GM21526 (cell line): ENCODE results near the gene ANKS1B.

Experiments used
- ATAC-seq: cut with Tn5 transposase; IDR thresholded peaks from one replicate; pipeline ENCODE4 v1.9.1; 2021; ENCODE audit warnings: moderate library complexity; ENCODE audit not compliant: unreplicated experiment, low FRiP score

Gene ANKS1B

DNA sequence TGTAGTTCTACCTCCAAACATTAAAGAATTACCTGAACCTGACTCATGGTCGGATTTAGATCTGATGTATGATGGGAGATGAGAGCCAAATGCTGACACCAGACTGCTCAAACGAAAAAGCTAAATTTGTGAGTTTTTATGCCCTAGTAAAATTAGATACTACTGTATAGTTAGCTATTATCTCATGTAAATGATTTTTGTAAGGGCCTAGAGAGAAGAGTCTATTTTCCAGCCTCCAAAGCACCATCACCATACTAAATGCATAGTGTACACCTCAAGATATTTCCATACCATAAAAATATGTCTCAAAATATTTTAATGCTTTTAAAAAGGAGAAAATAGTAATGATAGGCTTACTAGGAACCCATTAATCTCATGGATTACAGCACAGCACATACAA, 18.3 kb downstream of the ANKS1B start:
- ATAC-seq: no peak

DNA sequence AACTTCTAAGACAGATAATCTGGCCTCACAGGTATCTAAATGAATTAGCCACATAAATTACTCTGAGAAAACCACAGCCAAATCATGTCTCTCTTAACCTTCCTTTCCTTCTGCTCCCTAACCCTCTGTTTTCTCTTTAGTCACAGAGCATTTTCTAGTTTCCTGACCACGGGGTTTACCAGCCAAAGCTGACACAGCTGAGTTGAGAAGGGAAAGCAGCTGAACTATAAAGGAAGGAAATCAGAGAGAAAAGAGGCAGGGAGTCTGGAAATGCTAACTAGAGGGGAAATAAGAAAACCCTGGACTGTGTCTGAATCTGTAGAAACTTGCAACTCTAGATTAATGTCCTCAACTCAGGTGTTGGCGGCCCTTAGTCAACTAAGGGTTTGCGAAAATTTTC, 24.4 kb downstream of the ANKS1B start:
- no peak for ATAC-seq

DNA sequence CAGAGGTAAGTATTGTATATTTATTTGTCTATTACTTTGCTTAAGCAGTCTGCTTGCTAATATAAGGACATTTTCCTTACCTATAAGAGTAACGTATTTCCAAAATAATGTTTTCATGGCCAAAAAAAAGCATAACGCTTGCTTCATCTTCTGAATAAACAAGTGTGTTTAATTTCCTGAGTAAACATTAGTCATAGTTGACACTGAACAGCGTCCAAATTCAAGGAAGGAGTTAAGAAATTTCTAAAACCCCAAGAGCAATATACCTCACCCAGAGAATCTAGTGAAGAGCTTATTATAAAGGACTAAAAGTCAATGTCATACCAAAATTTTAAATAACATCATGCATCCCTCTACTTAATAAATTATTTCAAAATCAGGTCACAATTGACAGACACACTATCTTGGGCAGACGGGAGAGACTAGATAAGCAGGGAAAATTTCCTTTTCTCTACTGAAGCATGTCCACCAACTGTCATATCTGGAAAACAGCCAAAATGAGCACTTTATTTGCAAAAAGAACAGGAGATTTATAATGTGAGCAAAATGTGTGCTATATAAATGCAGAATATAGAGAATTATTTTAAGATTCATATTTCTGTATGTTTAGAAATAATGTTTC, 25.1 kb downstream of the ANKS1B start:
- ATAC-seq: no peak

DNA sequence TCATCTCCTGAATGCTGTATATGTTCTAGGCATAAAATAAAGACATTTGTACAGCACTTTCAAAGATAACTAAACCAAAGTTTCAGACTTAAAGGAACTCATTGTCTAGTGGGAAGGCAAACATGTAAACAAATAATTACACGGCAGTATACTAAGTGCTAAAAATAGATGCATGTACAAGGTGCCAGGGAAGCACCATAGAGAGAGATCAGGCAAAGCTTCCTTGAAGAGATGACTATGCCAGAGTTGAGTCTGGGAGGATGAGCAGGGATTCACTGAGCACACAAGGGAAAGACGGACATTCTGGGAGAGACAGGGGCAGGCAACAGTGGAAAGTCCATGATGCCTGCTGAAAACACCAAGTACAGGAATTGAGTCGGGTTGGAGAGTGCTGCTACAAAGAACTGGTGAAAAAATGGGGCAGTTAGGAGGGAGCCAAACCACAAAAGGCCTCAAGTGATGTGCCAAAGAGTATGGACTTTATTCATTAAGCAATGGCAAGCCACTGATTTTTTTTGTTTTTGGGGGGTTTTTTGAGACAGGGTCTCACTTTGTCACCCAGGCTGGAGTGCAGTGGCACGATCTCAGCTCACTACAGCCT, 26.8 kb downstream of the ANKS1B start:
- no peak for ATAC-seq

DNA sequence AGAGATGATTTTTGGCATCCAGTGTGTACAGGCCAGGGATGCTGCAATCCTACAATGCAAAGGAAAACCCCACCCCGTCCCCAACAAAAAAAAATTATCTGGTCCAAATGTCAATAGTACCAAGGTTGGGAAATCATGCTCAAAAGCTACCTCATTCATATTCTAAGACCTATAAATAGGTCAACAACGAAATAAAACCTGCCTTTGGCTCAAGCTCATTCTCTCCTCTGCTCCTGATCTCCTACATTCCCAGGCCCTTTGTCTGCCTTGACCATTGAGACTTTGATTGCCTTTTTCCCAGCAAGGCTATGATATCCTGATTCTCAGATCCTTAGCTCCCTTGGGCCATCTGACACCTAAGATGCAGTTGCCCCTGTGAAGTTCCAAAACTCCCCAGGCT, 30.0 kb downstream of the ANKS1B start:
- ATAC-seq: no peak

DNA sequence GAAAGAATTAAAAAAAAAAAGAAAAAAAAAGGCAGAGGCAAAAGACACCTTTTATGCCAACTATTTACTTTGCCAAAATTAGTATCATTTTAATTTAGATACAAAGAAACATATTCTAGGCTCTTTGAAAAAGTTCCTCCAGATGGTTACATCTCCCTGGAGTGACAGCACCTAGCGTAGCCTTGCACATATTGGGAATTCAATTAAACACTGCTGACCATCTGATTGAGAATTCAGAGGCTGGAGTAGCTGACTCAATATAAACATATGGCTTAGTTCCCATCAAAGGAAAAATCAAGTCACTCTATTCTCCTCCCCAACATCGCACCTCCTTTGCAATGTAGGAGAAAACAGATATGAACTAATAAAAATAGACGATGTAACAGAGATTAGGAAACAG, 36.4 kb downstream of the ANKS1B start:
- ATAC-seq: no peak

DNA sequence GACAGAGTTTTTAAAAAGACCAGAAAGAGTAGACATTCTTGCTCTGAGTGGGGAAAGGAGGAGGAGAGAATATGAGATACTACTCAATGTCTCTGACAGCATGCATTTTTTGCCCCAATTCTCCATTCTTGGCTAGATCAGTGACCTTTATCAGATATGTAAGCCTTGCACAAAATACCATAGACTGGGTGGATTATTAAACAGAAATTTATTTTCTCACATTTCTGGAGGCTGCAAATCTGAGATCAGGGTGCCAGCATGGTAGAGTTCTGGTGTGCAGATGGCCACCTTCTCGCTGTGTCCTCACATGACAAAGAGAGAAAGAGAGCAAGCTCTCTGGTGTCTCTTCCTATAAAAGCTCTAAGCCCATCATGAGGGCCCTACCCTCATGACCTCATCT, 38.6 kb downstream of the ANKS1B start:
- no peak for ATAC-seq

DNA sequence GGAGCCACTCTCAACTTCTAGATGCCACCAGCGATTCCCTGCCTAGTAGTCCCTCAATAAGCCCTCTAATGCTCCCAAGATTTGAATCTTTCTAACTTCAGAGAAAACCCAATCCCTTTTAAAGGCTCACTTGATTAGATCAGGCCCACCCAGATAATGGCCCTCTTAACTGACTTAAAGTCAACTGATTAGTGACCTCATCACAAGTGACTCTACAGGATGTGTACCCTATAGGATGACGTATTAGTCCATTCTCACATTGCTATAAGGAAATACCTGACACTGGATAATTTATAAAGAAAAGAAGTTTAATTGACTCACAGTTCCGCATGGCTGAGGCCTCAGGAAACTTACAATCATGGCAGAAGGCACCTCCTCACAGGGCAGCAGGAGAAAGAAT, 49.1 kb downstream of the ANKS1B start:
- no peak for ATAC-seq

DNA sequence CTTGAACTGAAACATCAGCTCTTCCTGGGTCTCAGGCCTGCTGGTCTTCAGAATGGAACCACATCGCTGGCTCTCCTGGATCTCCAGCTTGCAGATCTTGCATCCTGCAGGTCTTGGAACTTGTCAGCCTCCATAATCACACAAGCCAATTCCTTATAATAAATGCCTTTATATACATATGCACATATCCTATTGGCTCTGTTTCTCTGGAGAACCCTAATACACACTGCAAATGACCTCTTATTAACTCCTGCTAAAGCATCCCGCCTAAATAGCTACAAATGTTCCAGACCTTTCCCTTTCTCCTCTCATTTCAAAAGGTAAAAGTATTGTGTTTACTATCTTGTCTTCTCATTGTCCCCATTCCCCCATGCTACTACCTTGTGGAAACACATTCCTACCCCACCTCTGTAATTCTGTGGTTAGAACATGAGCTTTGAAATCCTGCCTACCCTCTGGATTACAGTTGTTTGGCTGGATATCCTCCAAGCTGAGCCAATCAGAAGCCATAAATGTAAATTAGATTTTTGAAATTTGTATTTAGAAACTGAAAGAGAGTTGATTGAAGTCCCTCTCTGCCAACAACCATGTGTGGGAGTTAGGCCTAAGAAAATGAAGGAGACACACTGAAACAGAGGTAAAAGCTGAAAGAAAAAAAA, 58.1 kb downstream of the ANKS1B start:
- ATAC-seq: no peak

DNA sequence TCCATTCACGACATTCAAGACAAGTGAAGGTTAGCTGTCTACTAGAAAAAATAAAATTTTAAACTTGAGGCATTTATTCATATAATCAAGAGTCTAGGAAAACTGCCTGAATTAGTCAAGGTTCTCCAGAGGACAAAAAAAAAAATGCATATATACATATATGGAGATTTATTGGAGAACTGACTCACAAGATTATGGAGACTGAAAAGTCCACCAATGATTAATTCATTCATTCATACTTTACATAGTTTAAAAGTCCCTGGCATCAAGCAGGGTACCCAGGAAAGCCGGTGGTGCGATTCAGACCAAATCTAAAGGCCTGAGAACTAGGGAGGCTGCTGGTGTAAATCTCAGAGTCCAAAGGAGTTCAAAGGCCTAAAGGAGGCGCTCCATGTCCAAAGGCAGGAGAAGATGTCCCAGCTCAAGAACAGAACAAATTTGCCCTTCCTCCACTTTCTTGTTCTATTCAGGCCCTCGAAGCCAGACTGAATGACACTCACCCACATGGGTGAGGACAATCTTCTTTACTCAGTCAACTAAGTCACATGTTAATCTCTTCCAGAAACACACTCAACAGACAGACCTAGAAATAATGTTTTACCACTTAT, 64.3 kb downstream of the ANKS1B start:
- no peak for ATAC-seq

DNA sequence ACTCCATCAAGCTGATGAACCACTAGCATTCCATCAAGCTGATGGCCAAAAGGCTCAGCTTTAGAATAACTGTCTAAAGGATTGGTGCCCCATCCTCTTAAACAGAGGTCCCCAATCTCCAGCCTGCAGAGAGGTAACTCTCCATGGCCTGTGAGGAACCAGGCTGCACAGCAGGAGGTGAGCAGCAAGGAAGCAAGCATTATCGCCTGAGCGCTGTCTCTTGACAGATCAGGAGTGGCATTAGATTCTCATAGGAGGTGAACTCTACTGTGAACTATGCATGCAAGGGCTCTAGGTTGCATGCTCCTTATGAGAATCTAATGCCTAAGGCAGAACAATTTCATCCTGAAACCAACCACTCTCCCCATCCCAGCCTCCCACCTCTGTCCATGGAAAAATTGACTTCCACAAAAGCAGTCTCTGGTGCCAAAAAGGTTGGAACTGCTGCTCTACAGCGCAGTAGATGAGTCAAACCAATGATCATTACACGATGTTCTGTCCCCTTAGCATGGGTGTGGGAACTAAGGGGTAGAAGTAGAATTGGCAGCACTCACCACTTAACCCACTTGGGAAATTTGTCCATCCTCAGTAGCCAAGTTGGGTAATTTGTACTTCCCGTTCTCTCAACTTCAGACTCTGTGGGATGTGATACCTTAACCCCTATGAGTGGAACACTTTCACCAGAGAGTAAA, 66.9 kb downstream of the ANKS1B start:
- no peak for ATAC-seq

DNA sequence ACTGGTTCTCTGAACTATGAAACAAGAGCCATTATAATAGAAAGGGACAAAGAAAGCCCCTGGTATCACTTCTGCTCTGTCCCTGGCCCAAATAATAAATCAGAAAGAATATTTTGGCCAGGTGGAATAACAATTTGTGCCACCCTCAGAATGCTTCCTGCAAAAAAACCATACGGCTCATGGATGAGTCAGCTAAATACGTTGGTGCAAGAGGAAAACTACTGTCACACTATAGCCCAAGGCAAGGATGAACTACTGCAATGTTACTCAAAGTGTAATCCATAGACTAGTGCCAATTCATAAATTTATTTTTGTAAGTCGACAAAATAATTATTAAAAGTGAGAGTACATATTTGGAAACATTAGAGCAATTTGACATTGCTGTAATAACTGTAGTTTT, 68.2 kb downstream of the ANKS1B start:
- no peak for ATAC-seq

DNA sequence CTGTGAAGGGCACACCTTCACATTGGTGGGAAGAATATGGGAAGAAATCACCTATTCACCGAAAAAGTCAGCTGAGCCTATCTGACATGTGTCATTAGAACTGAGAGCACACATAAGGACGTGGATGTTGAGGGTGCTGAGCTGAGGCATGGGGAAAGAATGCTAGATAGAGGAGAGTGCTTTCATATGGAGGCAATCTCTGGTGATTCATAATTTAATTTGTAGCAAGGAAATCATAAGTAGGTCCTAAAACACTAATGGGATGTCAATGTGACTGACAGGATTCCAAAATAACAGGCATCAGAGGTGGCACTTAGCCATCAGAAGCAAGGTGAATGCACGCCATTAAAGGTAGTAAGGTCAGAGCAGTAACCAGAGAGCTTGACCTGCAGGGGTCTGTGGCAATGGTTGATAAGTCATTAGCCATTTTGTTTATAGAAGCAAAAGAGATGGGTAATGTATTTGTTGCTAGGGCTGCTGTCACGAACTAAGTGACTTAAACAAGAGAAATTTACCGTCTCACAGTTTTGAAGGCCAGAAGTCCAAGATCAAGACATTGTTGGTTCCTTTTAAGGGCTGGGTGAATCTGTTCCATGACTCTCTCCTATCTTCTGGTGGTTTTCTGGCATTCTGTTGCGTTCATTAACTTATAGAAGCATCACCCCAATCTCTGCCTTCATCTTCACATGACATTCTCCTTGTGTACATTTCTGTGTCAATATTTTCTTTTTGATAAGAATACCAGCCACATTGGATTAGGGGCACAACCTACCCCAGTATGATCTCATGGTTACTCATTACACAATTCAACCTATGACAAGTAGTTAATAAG, 69.3 kb downstream of the ANKS1B start:
- ATAC-seq: no peak

DNA sequence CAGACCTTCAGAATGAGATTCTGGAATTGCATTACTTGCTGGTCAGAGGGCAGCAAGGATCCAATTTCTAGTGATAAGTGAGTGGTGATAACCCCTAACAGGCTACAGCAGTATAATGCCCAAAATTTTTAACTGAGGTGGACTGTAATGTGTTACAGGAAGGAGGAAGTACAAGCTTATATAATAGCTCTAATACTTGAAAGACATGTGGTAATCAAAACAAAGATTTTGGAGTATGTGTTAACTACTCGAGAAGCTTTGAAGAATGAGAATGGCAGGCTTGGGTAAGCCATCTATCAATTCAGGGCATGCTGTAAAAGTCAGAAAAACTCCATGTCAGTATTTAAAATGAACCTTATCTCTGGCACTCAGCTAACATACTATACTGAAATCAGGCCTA, 70.5 kb downstream of the ANKS1B start:
- no peak for ATAC-seq

DNA sequence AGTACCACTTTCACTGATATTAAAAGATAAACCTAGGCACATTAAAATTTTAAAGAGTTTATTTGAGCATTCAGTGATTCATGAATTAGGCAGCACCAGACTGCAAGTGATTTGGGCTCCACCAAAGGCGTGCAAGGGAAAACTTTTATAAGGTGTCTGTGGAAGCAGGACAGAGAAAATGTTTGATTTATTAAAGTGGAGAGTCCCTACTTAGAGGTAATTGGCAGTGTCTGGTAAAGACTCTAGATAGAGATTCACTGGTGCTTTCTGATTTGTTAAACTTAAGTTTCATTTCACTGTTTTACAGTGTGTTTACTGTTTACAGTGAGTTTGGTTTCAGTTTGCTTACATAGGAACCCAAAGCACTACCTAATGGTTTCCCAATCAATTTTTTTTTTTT, 72.8 kb downstream of the ANKS1B start:
- ATAC-seq: peak; percentile 97

DNA sequence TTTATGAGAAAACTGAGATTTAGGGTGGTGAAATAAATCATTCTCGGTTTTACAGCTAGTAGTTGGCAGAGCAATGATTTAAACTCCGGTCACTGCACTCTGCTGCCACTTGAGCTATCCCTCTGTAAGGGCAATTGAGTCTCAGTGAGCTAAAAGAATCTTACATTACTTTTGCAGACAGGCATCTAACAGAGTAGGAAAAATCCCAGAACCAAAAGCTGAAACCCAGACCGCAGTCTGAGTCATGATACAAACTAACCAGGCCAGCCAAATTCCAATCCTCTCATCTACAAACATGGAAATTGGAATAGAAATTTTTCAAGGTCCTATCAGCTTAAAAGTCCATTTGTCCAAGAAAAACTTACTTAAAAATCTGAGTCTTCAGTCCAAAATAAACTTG, 73.7 kb downstream of the ANKS1B start:
- ATAC-seq: no peak

DNA sequence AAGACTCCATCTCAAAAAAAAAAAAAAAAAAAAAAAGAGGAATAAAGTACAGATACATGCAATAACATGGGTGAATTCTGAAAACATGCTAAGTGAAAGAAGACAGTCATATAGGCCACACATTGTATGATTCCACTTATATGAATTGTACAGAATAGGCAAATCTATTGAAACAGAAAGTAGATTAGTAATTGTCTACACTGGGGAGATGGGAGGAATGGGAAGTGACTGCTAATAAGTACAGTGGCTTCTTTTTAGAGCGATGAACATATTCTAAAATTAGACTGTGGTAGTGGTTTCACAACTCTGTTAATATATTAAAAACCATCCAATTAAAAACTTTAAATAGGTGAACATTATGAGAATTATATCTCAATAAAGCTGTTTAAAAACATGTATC, 74.4 kb downstream of the ANKS1B start:
- ATAC-seq: peak; percentile 48

DNA sequence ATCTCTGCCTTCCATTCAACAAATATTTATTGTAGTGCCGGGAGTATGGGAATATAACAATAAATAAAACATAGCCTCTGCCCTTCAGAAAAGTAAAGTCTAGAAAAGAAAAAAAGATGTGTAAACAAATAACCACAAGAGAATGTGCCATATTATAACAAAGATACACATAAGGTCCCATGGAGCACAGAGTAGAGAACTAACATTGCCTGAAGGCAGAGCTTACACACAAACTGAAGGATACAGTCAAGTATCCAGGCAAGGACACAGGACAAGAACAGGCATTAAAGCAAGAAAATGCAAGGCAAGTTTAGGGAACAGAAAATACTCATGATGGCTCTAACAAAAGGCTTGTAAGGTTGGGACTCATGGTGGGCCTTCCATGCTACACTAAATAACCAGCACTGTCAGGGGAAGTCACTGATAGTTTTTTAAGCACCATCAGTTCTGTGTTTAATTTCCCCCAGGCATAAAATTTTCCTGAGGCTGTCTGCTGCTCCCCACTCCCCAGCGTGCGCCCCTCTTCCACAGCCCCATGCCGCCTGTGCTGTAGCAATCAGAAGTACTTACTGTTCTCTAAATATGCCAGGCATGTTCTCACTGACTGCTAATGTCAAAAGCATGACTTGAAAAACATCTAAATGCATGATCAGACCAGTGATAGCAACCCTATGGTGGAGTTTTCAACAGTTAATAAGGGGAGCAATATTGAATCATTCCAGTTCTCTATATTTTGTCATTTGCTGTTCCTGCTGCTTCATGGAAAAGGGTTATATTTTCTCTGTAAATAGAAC, 77.8 kb downstream of the ANKS1B start:
- ATAC-seq: no peak

DNA sequence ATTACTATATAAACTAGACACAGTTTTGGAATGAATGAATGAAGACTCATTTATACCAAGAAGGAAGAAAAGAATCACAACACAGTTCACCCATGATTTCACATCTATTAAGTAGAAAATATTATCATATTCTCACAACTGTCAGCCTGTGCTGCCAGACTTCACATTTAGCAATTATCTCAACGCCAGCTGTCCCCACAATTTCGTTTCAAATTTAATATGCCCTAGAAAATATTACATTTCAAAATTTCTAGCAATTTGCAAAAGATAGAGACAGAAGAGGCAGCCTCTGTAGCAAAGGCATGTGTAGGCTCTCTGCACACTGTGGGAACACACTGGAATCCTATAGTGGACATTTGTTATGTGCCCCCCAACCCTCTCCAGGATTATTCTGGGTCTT, 83.6 kb downstream of the ANKS1B start:
- ATAC-seq: no peak

DNA sequence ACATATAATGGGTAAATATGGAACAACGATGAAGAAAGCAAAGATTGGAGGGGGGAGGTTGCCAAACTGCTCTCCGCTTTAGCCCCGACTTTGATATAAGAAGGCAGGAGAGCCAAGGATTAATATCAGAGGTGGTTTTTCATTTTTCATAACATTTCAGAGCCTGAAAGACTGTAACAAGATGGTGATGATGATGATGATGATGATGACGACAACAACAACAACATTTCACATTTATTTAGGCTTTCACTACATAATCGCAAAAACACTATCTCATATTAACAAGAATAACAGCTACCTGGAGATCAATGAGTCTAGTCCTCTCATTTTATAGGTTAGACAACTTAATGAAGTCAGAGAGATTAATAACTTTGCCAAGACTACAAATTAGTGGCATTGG, 86.1 kb downstream of the ANKS1B start:
- no peak for ATAC-seq
